ENCODE results near the gene ATG7.

GRCh38 chr3:11435440-11436165 lies 163.4 kb downstream of the ATG7 start:
- TF ChIP-seq CTCF (IDR thresholded peaks at IDR 0.05) (no peak), POLR2A (IDR thresholded peaks at IDR 0.05) (no peak)

Data from heart left ventricle (tissue), 13 donors.